Measurements from ENCODE around the gene CD164.

The CD164 gene

GRCh38 chr6:109382576-109383437 lies 540 bp upstream of the CD164 start:
- peak; percentile 88 for DNase-seq
- H3K27me3 ChIP-seq (replicated peaks) = no peaks in the 10 kb centered on the region
- H3K36me3 ChIP-seq (replicated peaks) = peaks cover 2% of the 10 kb centered on the region
- H3K4me3 ChIP-seq (ENCODE audit: low read depth, low read length) = peak overlapping the region; percentile 96
- TF ChIP-seq CTCF (IDR thresholded peaks at IDR 0.05; ENCODE audit: low read depth, low read length, missing control alignments) = peak; percentile 56
- H3K27ac ChIP-seq = peak overlapping the region; percentile 100
- in situ Hi-C loops (cut with HindIII; ENCODE audit: low pct_ligation_motif_present, low sequenced_read_pairs) = no loop called here

GRCh38 chr6:109381061-109381746 lies 1.1 kb downstream of the CD164 start:
- H3K4me3 ChIP-seq (ENCODE audit: low read depth, low read length) = peak overlapping the region; percentile 96
- no peaks in the 10 kb centered on the region for H3K27me3 ChIP-seq (replicated peaks)
- in situ Hi-C loops (cut with HindIII; ENCODE audit: low pct_ligation_motif_present, low sequenced_read_pairs) = no loop called here
- TF ChIP-seq CTCF (IDR thresholded peaks at IDR 0.05; ENCODE audit: low read depth, low read length, missing control alignments) = no peak
- peaks cover 13% of the 10 kb centered on the region for H3K36me3 ChIP-seq (replicated peaks)
- H3K27ac ChIP-seq = peak overlapping the region; percentile 100
- DNase-seq = no peak

GRCh38 chr6:109379711-109380110 lies 2.6 kb downstream of the CD164 start:
- H3K27me3 ChIP-seq (replicated peaks) = no peaks in the 10 kb centered on the region
- DNase-seq = peak; percentile 29
- peak overlapping the region; percentile 96 for H3K4me3 ChIP-seq (ENCODE audit: low read depth, low read length)
- in situ Hi-C loops (cut with HindIII; ENCODE audit: low pct_ligation_motif_present, low sequenced_read_pairs) = no loop called here
- peaks cover 23% of the 10 kb centered on the region for H3K36me3 ChIP-seq (replicated peaks)
- H3K27ac ChIP-seq = no peak overlapping the region
- TF ChIP-seq CTCF (IDR thresholded peaks at IDR 0.05; ENCODE audit: low read depth, low read length, missing control alignments) = no peak

GRCh38 chr6:109377717-109378116 lies 4.5 kb downstream of the CD164 start:
- Histone ChIP-seq H3K27me3 (replicated peaks) (no peaks in the 10 kb centered on the region), H3K27ac (no peak overlapping the region), H3K4me3 (ENCODE audit: low read depth, low read length) (no peak overlapping the region), H3K36me3 (replicated peaks) (peaks cover 35% of the 10 kb centered on the region)
- no peak for DNase-seq
- in situ Hi-C loops (cut with HindIII; ENCODE audit: low pct_ligation_motif_present, low sequenced_read_pairs) = no loop called here
- TF ChIP-seq CTCF (IDR thresholded peaks at IDR 0.05; ENCODE audit: low read depth, low read length, missing control alignments) = no peak

- no peak for DNase-seq
- H3K27ac ChIP-seq = no peak overlapping the region
- H3K27me3 ChIP-seq (replicated peaks) = no peaks in the 10 kb centered on the region
- in situ Hi-C loops (cut with HindIII; ENCODE audit: low pct_ligation_motif_present, low sequenced_read_pairs) = no loop called here
- no peak for TF ChIP-seq CTCF (IDR thresholded peaks at IDR 0.05; ENCODE audit: low read depth, low read length, missing control alignments)
- peaks cover 41% of the 10 kb centered on the region for H3K36me3 ChIP-seq (replicated peaks)
- H3K4me3 ChIP-seq (ENCODE audit: low read depth, low read length) = no peak overlapping the region
These were observed 7.9 kb downstream of the CD164 start for GRCh38 chr6:109374326-109374892.

All from brain microvascular endothelial cell (primary cell).